Fibroblast of lung (primary cell): Measurements from ENCODE around the gene KIF26B.

Experiments used
- CTCF ChIP-seq, 2 donors: IDR thresholded peaks in 1 of 2; conservative IDR thresholded peaks in 1 of 2; 1 replicate in 1 of 2; 2 replicates in 1 of 2; pipeline ENCODE4 v1.5.1; 2011 to 2012; ENCODE audit warnings: low read length in 2 of 2, control low read depth in 1 of 2, inconsistent platforms in 1 of 2, low read depth in 1 of 2, mild to moderate bottlenecking in 1 of 2
- EZH2 ChIP-seq: IDR thresholded peaks from 2 replicates; pipeline ENCODE4 v1.5.1; 2012; ENCODE audit warnings: low read length, control low read depth, mild to moderate bottlenecking; ENCODE audit errors: missing control alignments

GRCh38 chr1:245245021-245245667 is 90.4 kb downstream of the KIF26B start:
- no peak for TF ChIP-seq CTCF (conservative IDR thresholded peaks at IDR 0.05 in 1 of 2, IDR thresholded peaks at IDR 0.05 in 1 of 2; ENCODE audit: low read depth in 1 of 2, low read length in 2 of 2)
- TF ChIP-seq EZH2: no peak
